ENCODE results near the gene AGBL1.
"Not testable (repeated sequence)": the region's sequence is repeated elsewhere in the genome, so short reads cannot be mapped to it uniquely, and the experiment has no call there.

The AGBL1 gene

DNA sequence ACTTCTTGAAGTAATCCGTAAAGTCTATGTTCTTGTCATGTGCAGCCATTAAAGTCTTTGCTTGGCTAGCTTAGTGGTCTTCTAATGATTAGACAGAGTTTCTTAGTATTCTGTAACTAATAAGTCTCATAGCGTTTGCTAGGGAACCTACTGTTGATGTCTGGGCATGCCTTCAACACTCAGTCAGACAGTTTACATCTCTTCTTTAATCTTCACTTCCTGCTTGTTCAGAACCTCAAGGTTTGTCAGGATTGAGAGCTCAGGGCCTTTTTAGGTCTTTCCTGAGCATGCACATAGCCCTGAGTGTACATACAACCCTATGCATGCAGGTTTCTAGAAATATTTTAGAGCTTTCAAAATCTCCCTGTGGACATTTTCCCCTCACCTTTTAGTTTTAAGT is 426.3 kb downstream of the AGBL1 start:
- no peak for DNase-seq (ENCODE audit: low read depth in 3 of 3)

DNA sequence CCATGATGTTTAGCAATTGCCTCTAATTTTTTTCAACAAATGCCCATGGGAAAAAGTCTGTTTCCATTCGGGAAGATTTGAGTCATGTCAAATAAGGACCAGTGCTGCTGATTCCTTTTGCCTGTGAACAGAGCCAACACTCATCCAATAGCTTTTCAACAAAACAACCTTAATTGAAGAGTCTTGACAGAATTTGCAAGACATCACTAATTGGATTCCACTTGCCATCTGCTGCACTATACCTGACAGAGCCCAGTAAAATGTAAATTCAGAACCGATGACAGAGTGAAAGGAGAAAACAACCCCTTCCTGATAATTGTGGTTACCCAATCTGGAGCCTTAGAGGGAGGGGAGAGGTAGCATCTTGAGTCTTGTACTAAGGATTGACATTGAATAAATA is 426.7 kb downstream of the AGBL1 start:
- DNase-seq (ENCODE audit: low read depth in 3 of 3): no peak

DNA sequence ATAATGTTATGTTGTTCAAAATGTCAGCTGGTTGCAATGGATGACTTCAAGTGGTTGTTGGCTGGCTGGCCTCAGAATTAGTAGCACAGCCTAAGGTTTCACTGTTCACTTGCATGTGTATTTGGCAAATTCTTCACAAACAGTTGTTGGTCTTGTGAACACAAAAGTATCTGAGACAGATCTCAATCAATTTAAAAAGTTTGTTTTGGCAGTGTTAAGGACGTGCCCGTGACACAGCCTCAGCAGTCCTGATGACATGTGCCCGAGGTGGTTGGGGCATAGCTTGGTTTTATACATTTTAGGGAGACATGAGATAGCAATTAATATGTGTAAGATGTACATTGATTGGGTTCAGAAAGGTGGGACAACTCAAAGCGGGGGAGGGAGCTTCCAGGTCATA is 436.0 kb downstream of the AGBL1 start:
- DNase-seq (ENCODE audit: low read depth in 3 of 3): no peak

DNA sequence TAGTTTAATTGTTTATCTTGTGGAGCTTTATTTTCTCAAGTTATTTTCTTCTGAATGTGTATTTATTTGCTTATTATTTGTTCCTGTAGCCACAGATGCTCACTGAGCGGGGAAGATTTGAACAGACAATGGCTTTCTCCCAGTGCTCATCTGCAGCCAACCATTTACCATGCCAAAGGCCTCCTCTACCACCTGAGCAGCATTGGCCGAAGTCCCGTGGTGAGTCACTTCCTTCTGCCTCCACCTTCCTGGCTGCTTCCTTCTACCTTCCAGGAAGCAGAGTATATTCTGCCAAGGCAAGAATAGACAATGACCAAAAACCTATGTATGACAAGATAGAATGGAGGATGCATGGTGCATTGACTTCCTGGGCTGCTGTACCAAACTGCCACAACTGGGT is 443.1 kb downstream of the AGBL1 start:
- no peak for DNase-seq (ENCODE audit: low read depth in 3 of 3)

GRCh38 chr15:86526938-86527690 is 447.4 kb downstream of the AGBL1 start:
- no peak for DNase-seq (ENCODE audit: low read depth in 3 of 3)

DNA sequence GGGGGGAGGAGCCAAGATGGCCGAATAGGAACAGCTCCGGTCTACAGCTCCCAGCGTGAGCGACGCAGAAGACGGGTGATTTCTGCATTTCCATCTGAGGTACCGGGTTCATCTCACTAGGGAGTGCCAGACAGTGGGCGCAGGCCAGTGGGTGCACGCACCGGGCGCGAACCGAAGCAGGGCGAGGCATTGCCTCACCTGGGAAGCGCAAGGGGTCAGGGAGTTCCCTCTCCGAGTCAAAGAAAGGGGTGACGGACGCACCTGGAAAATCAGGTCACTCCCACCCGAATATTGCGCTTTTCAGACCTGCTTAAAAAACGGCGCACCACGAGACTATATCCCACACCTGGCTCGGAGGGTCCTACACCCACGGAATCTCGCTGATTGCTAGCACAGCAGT is 448.4 kb downstream of the AGBL1 start:
- not testable (repeated sequence) for DNase-seq (ENCODE audit: low read depth in 3 of 3)

- DNase-seq (ENCODE audit: low read depth in 3 of 3): no peak
Observed at GRCh38 chr15:86538141-86538540, 458.5 kb downstream of the AGBL1 start.

DNA sequence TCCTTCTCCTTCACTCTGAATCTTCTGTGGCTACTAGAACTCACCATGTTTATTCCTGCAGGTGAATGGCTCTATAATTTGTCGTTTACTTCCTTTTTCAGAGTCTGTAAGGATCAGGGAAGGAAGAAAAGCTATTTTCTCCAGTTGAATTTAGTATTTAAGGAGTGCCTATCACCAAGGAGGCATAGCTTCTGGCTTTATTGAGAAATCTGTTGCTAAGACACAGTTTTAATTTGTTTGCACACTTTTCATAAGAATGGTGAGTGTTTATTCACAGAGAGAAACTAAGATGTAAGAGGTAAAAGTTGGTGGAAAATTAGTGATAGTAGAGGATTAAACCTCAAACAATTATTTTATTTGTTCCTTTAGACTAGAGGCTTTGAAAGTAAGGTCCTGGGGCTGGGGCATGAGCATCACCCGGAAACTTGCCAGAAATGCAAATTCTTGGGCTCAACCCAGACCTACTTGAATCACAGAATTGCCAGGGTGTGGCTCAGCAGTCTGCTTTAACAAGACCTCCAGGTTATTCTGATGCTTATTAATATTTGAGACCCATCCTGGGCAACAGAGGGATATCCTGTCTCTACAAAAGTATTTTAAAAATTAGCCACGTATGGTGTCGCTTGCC is 461.3 kb downstream of the AGBL1 start:
- DNase-seq (ENCODE audit: low read depth in 3 of 3): no peak

DNA sequence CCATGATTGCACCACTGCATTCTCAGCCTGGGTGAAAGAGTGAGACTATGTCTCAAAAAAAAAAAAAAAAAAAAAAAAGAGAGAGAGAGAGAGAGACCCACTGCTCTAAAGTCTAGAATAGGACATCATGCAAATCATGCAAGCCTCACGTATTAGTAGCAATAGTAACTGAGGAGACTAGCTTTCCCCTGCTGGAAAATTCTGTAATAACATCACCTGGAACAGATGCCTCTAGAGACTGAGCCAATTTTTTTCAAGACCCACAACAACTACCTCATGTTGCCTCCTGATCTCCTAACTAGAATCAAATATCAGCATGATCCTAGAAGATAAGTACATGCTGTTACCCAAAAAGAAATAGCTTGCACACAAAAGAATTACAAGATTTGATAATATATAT is 461.9 kb downstream of the AGBL1 start:
- DNase-seq (ENCODE audit: low read depth in 3 of 3): no peak

GRCh38 chr15:86550075-86550474 is 470.4 kb downstream of the AGBL1 start:
- no peak for DNase-seq (ENCODE audit: low read depth in 3 of 3)

GRCh38 chr15:86553108-86553507 is 473.4 kb downstream of the AGBL1 start:
- DNase-seq (ENCODE audit: low read depth in 3 of 3): no peak

DNA sequence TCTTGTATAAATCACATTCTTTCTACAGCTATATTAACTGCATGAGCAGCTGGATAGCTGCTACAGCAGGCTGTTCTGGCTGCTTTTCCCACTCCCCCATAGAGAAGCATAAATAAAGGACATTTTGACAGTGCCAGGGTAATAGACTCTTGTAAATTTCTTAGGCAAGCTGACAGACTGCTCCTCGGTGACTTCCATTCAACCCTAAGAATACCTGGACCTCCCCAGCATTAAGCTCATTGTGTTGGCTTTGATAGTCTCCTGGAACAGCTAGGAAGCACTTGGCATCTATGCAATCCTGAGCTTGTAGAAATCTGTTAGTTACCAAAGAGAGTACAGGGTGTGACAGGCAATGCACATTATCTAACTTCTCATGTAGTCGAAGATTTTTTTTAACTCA is 475.4 kb downstream of the AGBL1 start:
- no peak for DNase-seq (ENCODE audit: low read depth in 3 of 3)

DNA sequence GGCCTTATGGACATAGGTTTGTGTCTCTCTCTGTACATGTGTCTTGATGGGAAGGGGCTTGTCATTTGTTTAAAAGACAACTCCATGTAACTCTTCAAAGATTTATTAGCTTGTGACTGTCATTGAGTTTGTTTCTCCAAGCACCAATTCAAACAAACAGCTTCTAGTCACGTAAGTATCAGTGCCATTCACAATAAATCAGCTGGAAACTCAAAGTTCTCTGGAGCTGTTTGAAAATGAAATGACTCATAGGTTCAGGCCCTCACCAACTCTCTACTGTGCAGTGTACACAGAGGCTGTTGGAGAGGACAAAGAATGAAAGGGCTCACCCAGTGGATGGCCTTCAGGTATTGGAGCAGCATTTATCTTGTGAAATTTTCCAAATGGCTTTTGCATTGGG is 476.3 kb downstream of the AGBL1 start:
- DNase-seq (ENCODE audit: low read depth in 3 of 3): no peak

- DNase-seq (ENCODE audit: low read depth in 3 of 3): no peak
Observed at GRCh38 chr15:86556396-86557017, 476.8 kb downstream of the AGBL1 start.

DNA sequence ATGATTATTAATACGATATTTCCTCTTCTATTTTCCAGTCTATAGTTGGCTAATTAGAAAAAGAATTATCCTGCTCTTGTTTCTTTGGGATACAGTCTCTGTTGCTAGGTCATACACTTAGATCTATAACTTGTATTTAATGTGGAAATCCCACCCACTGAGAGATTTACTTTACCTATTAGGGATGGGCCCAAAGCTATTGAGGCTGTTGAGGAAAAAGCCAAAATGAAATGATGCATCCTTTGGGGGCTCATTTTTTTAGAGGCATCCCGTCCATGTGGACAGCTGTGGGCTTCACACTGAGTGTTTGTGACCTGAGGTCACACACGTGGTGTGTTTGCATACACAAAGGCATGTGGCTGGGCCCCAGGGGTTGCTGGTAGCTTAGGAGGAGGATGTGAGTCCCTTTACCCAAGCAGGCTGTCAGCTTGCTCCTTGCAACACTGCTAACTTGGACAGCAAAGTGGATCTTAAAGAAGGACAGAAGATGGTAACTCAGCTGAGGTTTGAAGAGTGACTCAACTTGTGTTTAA is 477.4 kb downstream of the AGBL1 start:
- no peak for DNase-seq (ENCODE audit: low read depth in 3 of 3)

- no peak for DNase-seq (ENCODE audit: low read depth in 3 of 3)
Observed at GRCh38 chr15:86558252-86558651, 478.6 kb downstream of the AGBL1 start.

- no peak for DNase-seq (ENCODE audit: low read depth in 3 of 3)
Observed at GRCh38 chr15:86558686-86559085, 479.0 kb downstream of the AGBL1 start.

DNA sequence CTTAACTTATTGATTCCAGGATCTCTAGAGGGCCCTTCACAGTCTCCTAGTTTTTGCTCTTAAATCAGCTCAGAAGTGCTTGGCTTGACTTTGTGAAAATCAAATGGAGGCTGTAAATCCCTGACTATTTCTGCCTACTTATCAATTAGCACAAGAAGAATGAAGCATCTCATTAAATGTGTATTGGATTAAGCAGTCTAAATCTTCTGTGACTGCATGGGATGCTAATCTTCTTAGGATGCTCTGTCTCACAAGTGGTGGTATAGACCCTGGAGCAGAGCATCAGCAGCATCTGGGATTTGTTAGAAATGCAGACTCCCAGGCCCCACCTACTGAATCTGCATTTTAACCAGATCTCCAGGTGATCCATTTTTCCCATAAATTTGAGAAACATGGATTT is 488.7 kb downstream of the AGBL1 start:
- no peak for DNase-seq (ENCODE audit: low read depth in 3 of 3)

DNA sequence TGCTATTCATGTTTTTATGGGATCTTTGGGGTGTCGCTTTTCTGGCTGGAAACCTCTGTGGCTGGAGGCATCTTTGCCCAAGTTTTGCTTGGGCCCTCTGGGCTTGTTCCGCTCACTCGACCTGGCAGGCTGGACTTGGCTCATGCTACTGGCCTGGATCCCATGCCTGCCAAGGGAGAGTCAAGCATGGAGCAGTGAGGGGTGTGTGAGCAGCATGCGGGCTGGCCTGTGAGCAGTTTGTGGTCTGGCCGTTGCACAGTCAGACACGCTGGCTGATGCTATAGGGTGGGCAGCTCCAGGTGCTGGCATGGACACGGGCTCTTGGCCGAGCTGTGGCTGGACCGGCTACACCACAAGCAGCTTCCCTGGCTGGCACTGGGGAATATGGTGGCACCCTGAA is 491.1 kb downstream of the AGBL1 start:
- DNase-seq (ENCODE audit: low read depth in 3 of 3): no peak

DNA sequence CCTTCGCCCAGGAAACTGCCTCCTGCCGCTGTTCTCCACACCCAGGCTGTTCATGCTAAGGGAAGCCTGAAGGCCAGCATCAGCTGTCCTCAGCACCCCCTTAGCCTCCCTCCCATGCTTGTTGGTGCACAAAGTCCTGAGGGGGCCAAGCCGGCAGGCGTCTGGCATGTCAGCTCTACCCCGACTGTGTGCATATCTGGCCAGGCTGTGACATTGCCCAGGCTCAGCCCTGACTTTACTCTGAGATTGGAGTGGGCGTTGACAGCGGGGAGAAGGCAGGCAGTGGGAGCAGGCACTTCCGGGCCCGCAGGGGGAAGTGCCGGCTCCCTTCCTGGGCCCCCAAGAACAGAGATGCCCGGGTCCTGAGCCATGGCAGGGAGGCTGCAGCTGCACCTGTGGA is 492.2 kb downstream of the AGBL1 start:
- no peak for DNase-seq (ENCODE audit: low read depth in 3 of 3)

GRCh38 chr15:86572368-86572841 is 492.7 kb downstream of the AGBL1 start:
- DNase-seq (ENCODE audit: low read depth in 3 of 3): no peak

GRCh38 chr15:86573476-86573875 is 493.8 kb downstream of the AGBL1 start:
- DNase-seq (ENCODE audit: low read depth in 3 of 3): no peak

GRCh38 chr15:86588413-86588812 is 508.7 kb downstream of the AGBL1 start:
- DNase-seq (ENCODE audit: low read depth in 3 of 3): no peak

All from stimulated activated CD4-positive, alpha-beta T cell treated with anti-CD3 and anti-CD28 coated beads, TNF-alpha, amount 100 ng/mL, for 4 hours (primary cell).